HG02973 (cell line): ENCODE measurements around the gene ZC3H8.
"Not testable (repeated sequence)": the region's sequence is repeated elsewhere in the genome, so short reads cannot be mapped to it uniquely, and the experiment has no call there.

ENCODE experiments used
- ATAC-seq: cut with Tn5 transposase; IDR thresholded peaks from one replicate; pipeline ENCODE4 v1.9.1; 2021; ENCODE audit warnings: moderate library complexity; ENCODE audit not compliant: unreplicated experiment

The ZC3H8 gene

GRCh38 chr2:112254466-112255240 lies at the start of gene ZC3H8:
ZC3H8 (minus strand) TSS chr2:112255042; CDS start chr2:112254981, 61 bp downstream.
- ATAC-seq, result peak; percentile 89

- ATAC-seq, result no peak
Observed at GRCh38 chr2:112304298-112304941, 49.6 kb upstream of the ZC3H8 start.

- ATAC-seq, result no peak
Observed at GRCh38 chr2:112301973-112302372, 47.1 kb upstream of the ZC3H8 start.

GRCh38 chr2:112301171-112301584 lies 46.3 kb upstream of the ZC3H8 start:
- no peak for ATAC-seq

- no peak for ATAC-seq
Observed at GRCh38 chr2:112296407-112296806, 41.6 kb upstream of the ZC3H8 start.

GRCh38 chr2:112295407-112296078 lies 40.7 kb upstream of the ZC3H8 start:
- no peak for ATAC-seq

- ATAC-seq, result no peak
Observed at GRCh38 chr2:112293636-112294401, 39.0 kb upstream of the ZC3H8 start.

- no peak for ATAC-seq
Observed at GRCh38 chr2:112290648-112291047, 35.8 kb upstream of the ZC3H8 start.

- ATAC-seq, result no peak
Observed at GRCh38 chr2:112290088-112290487, 35.2 kb upstream of the ZC3H8 start.

GRCh38 chr2:112283535-112283934 lies 28.7 kb upstream of the ZC3H8 start:
- not testable (repeated sequence) for ATAC-seq

- not testable (repeated sequence) for ATAC-seq
Observed at GRCh38 chr2:112282066-112282465, 27.2 kb upstream of the ZC3H8 start.

- no peak for ATAC-seq
Observed at GRCh38 chr2:112277596-112278220, 22.9 kb upstream of the ZC3H8 start.

- no peak for ATAC-seq
Observed at GRCh38 chr2:112276954-112277353, 22.1 kb upstream of the ZC3H8 start.

- ATAC-seq, result peak; percentile 46
Observed at GRCh38 chr2:112275887-112276773, 21.3 kb upstream of the ZC3H8 start.

GRCh38 chr2:112275311-112275886 lies 20.6 kb upstream of the ZC3H8 start, which contains the start of gene ZC3H6:
ZC3H6 (plus strand) TSS chr2:112275597; CDS start chr2:112275995, 398 bp downstream.
- ATAC-seq, result peak; percentile 96

GRCh38 chr2:112273349-112273748 lies 18.5 kb upstream of the ZC3H8 start:
- ATAC-seq, result no peak

- no peak for ATAC-seq
Observed at GRCh38 chr2:112272669-112273068, 17.8 kb upstream of the ZC3H8 start.

GRCh38 chr2:112268547-112268946 lies 13.7 kb upstream of the ZC3H8 start:
- ATAC-seq, result no peak

- no peak for ATAC-seq
Observed at GRCh38 chr2:112262876-112263275, 8.0 kb upstream of the ZC3H8 start.
